ENCODE measurements around the gene KLK10.
"Not testable (repeated sequence)": the region's sequence is repeated elsewhere in the genome, so short reads cannot be mapped to it uniquely, and the experiment has no call there.

KLK10 gene

GRCh38 chr19:51003316-51003715 is 16.2 kb downstream of the KLK10 start:
- DNase-seq (ENCODE audit: extremely low read depth in 1 of 2, low read depth in 1 of 2) = no peak

GRCh38 chr19:51002542-51003311 is 16.8 kb downstream of the KLK10 start:
- DNase-seq (ENCODE audit: extremely low read depth in 1 of 2, low read depth in 1 of 2) = peak; percentile 11 to 25

- DNase-seq (ENCODE audit: extremely low read depth in 1 of 2, low read depth in 1 of 2) = no peak
Measured at GRCh38 chr19:51002089-51002532, 17.4 kb downstream of the KLK10 start.

- DNase-seq (ENCODE audit: extremely low read depth in 1 of 2, low read depth in 1 of 2) = no peak
Measured at GRCh38 chr19:51001515-51001914, 18.0 kb downstream of the KLK10 start, which contains the start of gene KLK8. TSS of gene KLK8 (minus strand) at chr19:51001604. CDS start at chr19:51001167, 437 bp downstream.

GRCh38 chr19:51000981-51001380 is 18.5 kb downstream of the KLK10 start:
- DNase-seq (ENCODE audit: extremely low read depth in 1 of 2, low read depth in 1 of 2) = no peak

- DNase-seq (ENCODE audit: extremely low read depth in 1 of 2, low read depth in 1 of 2) = no peak
Measured at GRCh38 chr19:51000426-51000825, 19.1 kb downstream of the KLK10 start.

- DNase-seq (ENCODE audit: extremely low read depth in 1 of 2, low read depth in 1 of 2) = no peak
Measured at GRCh38 chr19:50998686-50999085, 20.8 kb downstream of the KLK10 start.

- DNase-seq (ENCODE audit: extremely low read depth in 1 of 2, low read depth in 1 of 2) = no peak
Measured at GRCh38 chr19:50998061-50998460, 21.4 kb downstream of the KLK10 start.

- DNase-seq (ENCODE audit: extremely low read depth in 1 of 2, low read depth in 1 of 2) = no peak
Measured at GRCh38 chr19:50994129-50994528, 25.4 kb downstream of the KLK10 start.

- no peak for DNase-seq (ENCODE audit: extremely low read depth in 1 of 2, low read depth in 1 of 2)
Measured at GRCh38 chr19:50992666-50993035, 26.9 kb downstream of the KLK10 start.

- not testable (repeated sequence) for DNase-seq (ENCODE audit: extremely low read depth in 1 of 2, low read depth in 1 of 2)
Measured at GRCh38 chr19:50984416-50984815, 35.1 kb downstream of the KLK10 start.

GRCh38 chr19:50983625-50984292 is 35.8 kb downstream of the KLK10 start, which contains the start of gene KLK7:
TSS of gene KLK7 (minus strand) at chr19:50983917. CDS start at chr19:50982399, 1,518 bp downstream.
- no peak for DNase-seq (ENCODE audit: extremely low read depth in 1 of 2, low read depth in 1 of 2)

- no peak for DNase-seq (ENCODE audit: extremely low read depth in 1 of 2, low read depth in 1 of 2)
Measured at GRCh38 chr19:50982186-50982585, 37.3 kb downstream of the KLK10 start.

- DNase-seq (ENCODE audit: extremely low read depth in 1 of 2, low read depth in 1 of 2) = no peak
Measured at GRCh38 chr19:50981587-50982146, 37.8 kb downstream of the KLK10 start.

GRCh38 chr19:50980208-50980607 is 39.3 kb downstream of the KLK10 start:
- DNase-seq (ENCODE audit: extremely low read depth in 1 of 2, low read depth in 1 of 2) = no peak

- no peak for DNase-seq (ENCODE audit: extremely low read depth in 1 of 2, low read depth in 1 of 2)
Measured at GRCh38 chr19:50979758-50980157, 39.8 kb downstream of the KLK10 start.

GRCh38 chr19:50978772-50979390 is 40.6 kb downstream of the KLK10 start:
- no peak for DNase-seq (ENCODE audit: extremely low read depth in 1 of 2, low read depth in 1 of 2)

GRCh38 chr19:50977626-50978025 is 41.9 kb downstream of the KLK10 start:
- DNase-seq (ENCODE audit: extremely low read depth in 1 of 2, low read depth in 1 of 2) = no peak

GRCh38 chr19:50975766-50976165 is 43.7 kb downstream of the KLK10 start:
- DNase-seq (ENCODE audit: extremely low read depth in 1 of 2, low read depth in 1 of 2) = no peak

GRCh38 chr19:50974702-50975556 is 44.6 kb downstream of the KLK10 start:
- DNase-seq (ENCODE audit: extremely low read depth in 1 of 2, low read depth in 1 of 2) = no peak
